Measurements from ENCODE around the gene ZBED2.

ZBED2 gene

GRCh38 chr3:111588527-111588926, 6.6 kb downstream of the ZBED2 start:
- no peaks in the 10 kb centered on the region for H3K4me1 ChIP-seq (ENCODE audit: control insufficient read depth, low read depth, low read length)
- no peak overlapping the region for H3K27ac ChIP-seq (ENCODE audit: low read length)
- no peak overlapping the region for H3K9ac ChIP-seq (ENCODE audit: low read length)
- H3K4me3 ChIP-seq (ENCODE audit: low read length), result no peak overlapping the region
- no peaks in the 10 kb centered on the region for H3K9me3 ChIP-seq (ENCODE audit: control insufficient read depth, low read depth, low read length)
- no peaks in the 10 kb centered on the region for H3K36me3 ChIP-seq (ENCODE audit: control insufficient read depth, low read depth, low read length)
- no peaks in the 10 kb centered on the region for H3K27me3 ChIP-seq (ENCODE audit: control insufficient read depth, insufficient read depth, low read length)

- Histone ChIP-seq H3K9ac (ENCODE audit: low read length) (no peak overlapping the region), H3K27me3 (ENCODE audit: control insufficient read depth, insufficient read depth, low read length) (no peaks in the 10 kb centered on the region), H3K4me3 (ENCODE audit: low read length) (no peak overlapping the region), H3K4me1 (ENCODE audit: control insufficient read depth, low read depth, low read length) (no peaks in the 10 kb centered on the region), H3K27ac (ENCODE audit: low read length) (no peak overlapping the region), H3K36me3 (ENCODE audit: control insufficient read depth, low read depth, low read length) (no peaks in the 10 kb centered on the region), H3K9me3 (ENCODE audit: control insufficient read depth, low read depth, low read length) (no peaks in the 10 kb centered on the region)
These were observed 9.9 kb downstream of the ZBED2 start for GRCh38 chr3:111585217-111585616.

- Histone ChIP-seq H3K9ac (ENCODE audit: low read length) (no peak overlapping the region), H3K27ac (ENCODE audit: low read length) (no peak overlapping the region), H3K27me3 (ENCODE audit: control insufficient read depth, insufficient read depth, low read length) (no peaks in the 10 kb centered on the region), H3K4me1 (ENCODE audit: control insufficient read depth, low read depth, low read length) (no peaks in the 10 kb centered on the region), H3K36me3 (ENCODE audit: control insufficient read depth, low read depth, low read length) (no peaks in the 10 kb centered on the region), H3K9me3 (ENCODE audit: control insufficient read depth, low read depth, low read length) (no peaks in the 10 kb centered on the region), H3K4me3 (ENCODE audit: low read length) (no peak overlapping the region)
These were observed 10.4 kb downstream of the ZBED2 start for GRCh38 chr3:111584744-111585143.

DNA sequence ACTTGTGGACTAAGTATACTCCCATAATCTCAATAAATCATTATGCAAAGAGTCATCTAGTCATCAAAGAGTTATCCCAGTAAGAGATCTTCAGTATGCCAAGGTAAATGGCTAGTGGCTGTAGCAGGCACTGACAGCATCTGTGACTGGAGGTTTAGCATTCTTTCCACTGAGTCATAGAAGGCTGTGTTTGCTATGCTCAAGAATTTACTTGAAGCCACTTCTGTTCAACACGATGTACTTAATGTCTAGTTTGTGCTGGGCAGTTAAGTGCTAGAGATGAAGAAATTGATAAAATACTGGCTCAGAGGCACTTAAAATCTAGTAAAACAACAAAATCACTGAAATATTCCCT, 13.0 kb downstream of the ZBED2 start:
- H3K4me1 ChIP-seq (ENCODE audit: control insufficient read depth, low read depth, low read length), result no peaks in the 10 kb centered on the region
- no peaks in the 10 kb centered on the region for H3K9me3 ChIP-seq (ENCODE audit: control insufficient read depth, low read depth, low read length)
- H3K9ac ChIP-seq (ENCODE audit: low read length), result no peak overlapping the region
- H3K27ac ChIP-seq (ENCODE audit: low read length), result no peak overlapping the region
- H3K4me3 ChIP-seq (ENCODE audit: low read length), result no peak overlapping the region
- H3K36me3 ChIP-seq (ENCODE audit: control insufficient read depth, low read depth, low read length), result no peaks in the 10 kb centered on the region
- no peaks in the 10 kb centered on the region for H3K27me3 ChIP-seq (ENCODE audit: control insufficient read depth, insufficient read depth, low read length)

DNA sequence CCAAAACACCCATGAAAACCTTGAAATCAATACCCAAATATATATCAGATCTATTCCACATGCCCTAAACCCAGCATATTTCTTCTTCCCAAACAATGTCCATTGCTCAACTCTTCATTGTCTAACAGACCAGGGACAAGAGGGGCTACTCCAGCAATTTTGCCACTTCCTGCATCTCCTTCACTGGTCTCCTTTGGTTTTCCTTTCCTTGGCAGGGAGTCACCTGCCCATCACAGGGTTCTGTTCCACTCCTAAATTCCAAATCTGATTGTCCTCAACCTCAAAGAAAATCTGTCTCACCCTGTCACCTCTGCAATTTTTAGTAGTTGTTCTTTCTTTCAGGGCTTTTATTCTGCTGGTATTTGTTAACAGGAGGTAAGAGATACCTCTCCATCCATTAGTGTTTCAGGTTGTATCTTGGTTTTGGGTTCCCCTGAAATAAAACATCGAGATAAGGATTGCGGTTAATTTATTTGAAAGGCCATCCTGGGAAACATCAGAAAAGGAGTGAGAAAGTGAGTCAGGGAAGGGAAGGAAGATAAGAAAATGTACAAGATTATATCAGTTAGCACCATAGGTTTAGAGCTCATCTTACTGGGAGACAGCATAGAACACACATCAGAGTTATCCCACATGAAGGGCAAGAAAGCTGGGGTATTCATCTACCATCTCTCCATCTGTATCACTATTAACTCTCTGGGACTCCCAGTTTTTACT, 13.6 kb downstream of the ZBED2 start:
- Histone ChIP-seq H3K9me3 (ENCODE audit: control insufficient read depth, low read depth, low read length) (no peaks in the 10 kb centered on the region), H3K27ac (ENCODE audit: low read length) (no peak overlapping the region), H3K4me1 (ENCODE audit: control insufficient read depth, low read depth, low read length) (no peaks in the 10 kb centered on the region), H3K4me3 (ENCODE audit: low read length) (no peak overlapping the region), H3K27me3 (ENCODE audit: control insufficient read depth, insufficient read depth, low read length) (no peaks in the 10 kb centered on the region), H3K36me3 (ENCODE audit: control insufficient read depth, low read depth, low read length) (no peaks in the 10 kb centered on the region), H3K9ac (ENCODE audit: low read length) (no peak overlapping the region)

GRCh38 chr3:111579495-111579894, 15.7 kb downstream of the ZBED2 start:
- no peaks in the 10 kb centered on the region for H3K4me1 ChIP-seq (ENCODE audit: control insufficient read depth, low read depth, low read length)

DNA sequence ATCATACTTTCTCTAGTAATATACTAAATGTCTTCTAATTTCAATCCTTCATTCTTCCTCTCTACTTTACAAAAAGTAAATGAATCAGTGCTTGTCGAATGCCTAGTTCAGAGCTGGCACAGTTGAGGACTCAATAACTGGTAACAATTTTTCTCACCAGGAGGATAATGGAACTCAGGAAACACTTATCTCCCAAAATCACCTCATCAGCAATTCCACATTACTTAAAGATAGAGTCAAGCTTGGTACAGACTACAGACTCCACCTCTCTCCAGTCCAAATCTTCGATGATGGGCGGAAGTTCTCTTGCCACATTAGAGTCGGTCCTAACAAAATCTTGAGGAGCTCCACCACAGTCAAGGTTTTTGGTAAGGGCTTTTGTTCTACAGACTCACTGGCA, 16.3 kb downstream of the ZBED2 start:
- no peak overlapping the region for H3K9ac ChIP-seq (ENCODE audit: low read length)
- H3K36me3 ChIP-seq (ENCODE audit: control insufficient read depth, low read depth, low read length), result no peaks in the 10 kb centered on the region
- H3K27me3 ChIP-seq (ENCODE audit: control insufficient read depth, insufficient read depth, low read length), result no peaks in the 10 kb centered on the region
- no peaks in the 10 kb centered on the region for H3K9me3 ChIP-seq (ENCODE audit: control insufficient read depth, low read depth, low read length)
- H3K27ac ChIP-seq (ENCODE audit: low read length), result no peak overlapping the region
- no peak overlapping the region for H3K4me3 ChIP-seq (ENCODE audit: low read length)
- H3K4me1 ChIP-seq (ENCODE audit: control insufficient read depth, low read depth, low read length), result no peaks in the 10 kb centered on the region

More at GRCh38 chr3:111579495-111579894, 15.7 kb downstream of the ZBED2 start:
- no peak overlapping the region for H3K9ac ChIP-seq (ENCODE audit: low read length)
- H3K36me3 ChIP-seq (ENCODE audit: control insufficient read depth, low read depth, low read length), result no peaks in the 10 kb centered on the region
- H3K27ac ChIP-seq (ENCODE audit: low read length), result no peak overlapping the region
- no peak overlapping the region for H3K4me3 ChIP-seq (ENCODE audit: low read length)
- no peaks in the 10 kb centered on the region for H3K27me3 ChIP-seq (ENCODE audit: control insufficient read depth, insufficient read depth, low read length)
- H3K9me3 ChIP-seq (ENCODE audit: control insufficient read depth, low read depth, low read length), result no peaks in the 10 kb centered on the region

GRCh38 chr3:111577798-111578685, 17.1 kb downstream of the ZBED2 start:
- H3K9me3 ChIP-seq (ENCODE audit: control insufficient read depth, low read depth, low read length), result no peaks in the 10 kb centered on the region
- no peaks in the 10 kb centered on the region for H3K36me3 ChIP-seq (ENCODE audit: control insufficient read depth, low read depth, low read length)
- H3K27ac ChIP-seq (ENCODE audit: low read length), result no peak overlapping the region
- H3K9ac ChIP-seq (ENCODE audit: low read length), result no peak overlapping the region
- H3K4me1 ChIP-seq (ENCODE audit: control insufficient read depth, low read depth, low read length), result no peaks in the 10 kb centered on the region
- H3K27me3 ChIP-seq (ENCODE audit: control insufficient read depth, insufficient read depth, low read length), result no peaks in the 10 kb centered on the region
- H3K4me3 ChIP-seq (ENCODE audit: low read length), result no peak overlapping the region

GRCh38 chr3:111577113-111577512, 18.0 kb downstream of the ZBED2 start:
- no peaks in the 10 kb centered on the region for H3K9me3 ChIP-seq (ENCODE audit: control insufficient read depth, low read depth, low read length)
- H3K27me3 ChIP-seq (ENCODE audit: control insufficient read depth, insufficient read depth, low read length), result no peaks in the 10 kb centered on the region
- H3K9ac ChIP-seq (ENCODE audit: low read length), result no peak overlapping the region
- no peak overlapping the region for H3K4me3 ChIP-seq (ENCODE audit: low read length)
- no peak overlapping the region for H3K27ac ChIP-seq (ENCODE audit: low read length)
- no peaks in the 10 kb centered on the region for H3K36me3 ChIP-seq (ENCODE audit: control insufficient read depth, low read depth, low read length)
- no peaks in the 10 kb centered on the region for H3K4me1 ChIP-seq (ENCODE audit: control insufficient read depth, low read depth, low read length)

GRCh38 chr3:111571907-111572460, 23.2 kb downstream of the ZBED2 start:
- H3K27me3 ChIP-seq (ENCODE audit: control insufficient read depth, insufficient read depth, low read length), result no peaks in the 10 kb centered on the region
- no peaks in the 10 kb centered on the region for H3K36me3 ChIP-seq (ENCODE audit: control insufficient read depth, low read depth, low read length)
- no peak overlapping the region for H3K9ac ChIP-seq (ENCODE audit: low read length)

GRCh38 chr3:111571282-111571681, 23.9 kb downstream of the ZBED2 start:
- no peak overlapping the region for H3K9ac ChIP-seq (ENCODE audit: low read length)
- no peaks in the 10 kb centered on the region for H3K36me3 ChIP-seq (ENCODE audit: control insufficient read depth, low read depth, low read length)

More at GRCh38 chr3:111571907-111572460, 23.2 kb downstream of the ZBED2 start:
- no peaks in the 10 kb centered on the region for H3K9me3 ChIP-seq (ENCODE audit: control insufficient read depth, low read depth, low read length)
- no peaks in the 10 kb centered on the region for H3K4me1 ChIP-seq (ENCODE audit: control insufficient read depth, low read depth, low read length)
- H3K27ac ChIP-seq (ENCODE audit: low read length), result no peak overlapping the region
- H3K4me3 ChIP-seq (ENCODE audit: low read length), result no peak overlapping the region

More at GRCh38 chr3:111571282-111571681, 23.9 kb downstream of the ZBED2 start:
- no peaks in the 10 kb centered on the region for H3K27me3 ChIP-seq (ENCODE audit: control insufficient read depth, insufficient read depth, low read length)
- no peaks in the 10 kb centered on the region for H3K9me3 ChIP-seq (ENCODE audit: control insufficient read depth, low read depth, low read length)
- no peak overlapping the region for H3K27ac ChIP-seq (ENCODE audit: low read length)
- H3K4me3 ChIP-seq (ENCODE audit: low read length), result no peak overlapping the region
- H3K4me1 ChIP-seq (ENCODE audit: control insufficient read depth, low read depth, low read length), result no peaks in the 10 kb centered on the region

Measured in iPS-18a (cell line).